CD8-positive, alpha-beta memory T cell (primary cell): ENCODE measurements around the gene GOT2. TPM values are rescaled to one million over a fixed set of nuclear protein-coding genes. Genes with fewer than 3 reads are reported as not detected.
"Not testable (repeated sequence)": the region's sequence is repeated elsewhere in the genome, so short reads cannot be mapped to it uniquely, and the experiment has no call there.

Experiments
- CTCF ChIA-PET: fragments of 350-600 bp; sonication (Branson Sonifier 250); formaldehyde crosslinking; loops from one replicate; lab custom pipeline; 2021; ENCODE audit warnings: antibody characterized with exemption; lab: Charles Lee
- POLR2A ChIA-PET: fragments of 350-600 bp; sonication (Branson Sonifier 250); formaldehyde crosslinking; loops from one replicate; lab custom pipeline; 2021; ENCODE audit warnings: antibody characterized with exemption; lab: Charles Lee
- DNase-seq, 5 donors: peaks; one replicate each; pipeline versions ENCODE4 v3.0.0 to v3.0.0-alpha.2; 2020 to 2022; ENCODE audit warnings: mixed read lengths in 1 of 5
- H3K27ac ChIP-seq: one replicate; pipeline ENCODE4 v1.7.0; 2013; ENCODE audit warnings: low read depth, mild to moderate bottlenecking, low read length, moderate library complexity
- H3K27me3 ChIP-seq: 2 replicates; pipeline ENCODE4 v1.7.0; 2013; ENCODE audit warnings: low read length, mild to moderate bottlenecking; ENCODE audit not compliant: insufficient read depth, poor library complexity, severe bottlenecking
- H3K36me3 ChIP-seq: 2 replicates; pipeline ENCODE4 v1.7.0; 2013; ENCODE audit warnings: mild to moderate bottlenecking, low read length, moderate library complexity; ENCODE audit not compliant: insufficient read depth
- H3K4me1 ChIP-seq: 2 replicates; pipeline ENCODE4 v1.7.0; 2013; ENCODE audit warnings: mild to moderate bottlenecking, low read length, moderate library complexity; ENCODE audit not compliant: insufficient read depth
- H3K4me3 ChIP-seq: 2 replicates; pipeline ENCODE4 v1.7.0; 2013; ENCODE audit warnings: mild to moderate bottlenecking, low read length
- H3K9me3 ChIP-seq: 2 replicates; pipeline ENCODE4 v1.7.0; 2013; ENCODE audit warnings: mild to moderate bottlenecking, low read length
- H3K27ac Mint-ChIP-seq, 8 donors: one replicate each; pipeline ENCODE4 v1.8.0; 2020 to 2021; ENCODE audit warnings: mixed read lengths in 8 of 8, mild to moderate bottlenecking in 6 of 8, inconsistent platforms in 3 of 8, moderate library complexity in 3 of 8
- H3K27me3 Mint-ChIP-seq, 2 donors: one replicate each; pipeline ENCODE4 v1.8.0; 2020 to 2021; ENCODE audit warnings: mixed read lengths in 2 of 2, mild to moderate bottlenecking in 1 of 2, moderate library complexity in 1 of 2
- H3K36me3 Mint-ChIP-seq, 3 donors: one replicate each; pipeline ENCODE4 v1.8.0; 2020 to 2021; ENCODE audit warnings: mixed read lengths in 3 of 3, inconsistent platforms in 1 of 3, mild to moderate bottlenecking in 1 of 3
- H3K4me1 Mint-ChIP-seq, 3 donors: one replicate each; pipeline ENCODE4 v1.8.0; 2020 to 2021; ENCODE audit warnings: mixed read lengths in 3 of 3, inconsistent platforms in 1 of 3, mild to moderate bottlenecking in 1 of 3
- H3K4me3 Mint-ChIP-seq, 7 donors: one replicate each; pipeline ENCODE4 v1.8.0; 2020 to 2021; ENCODE audit warnings: mixed read lengths in 7 of 7, mild to moderate bottlenecking in 6 of 7, moderate library complexity in 4 of 7, inconsistent platforms in 2 of 7
- H3K9me3 Mint-ChIP-seq, 5 donors: one replicate each; pipeline ENCODE4 v1.8.0; 2020 to 2022; ENCODE audit warnings: mixed read lengths in 5 of 5, mild to moderate bottlenecking in 3 of 5, moderate library complexity in 2 of 5, inconsistent platforms in 1 of 5
- polyA plus RNA-seq: library from polyadenylated mRNA; unstranded; fragments of 300-500 nt; fragmentation: Illumina TruSeq; gene quantifications from one replicate; pipeline ENCODE4 v1.2.3, GENCODE V29; 2021
- total RNA-seq, 2 experiments: library from RNA; stranded (reverse); gene quantifications; one replicate each; pipeline ENCODE4 v1.2.3, GENCODE V29; 2021

The GOT2 gene
- total and polyA plus RNA-seq, 3 experiments from 2014 or later: 81.1 to 151 (median 149) TPM

DNA sequence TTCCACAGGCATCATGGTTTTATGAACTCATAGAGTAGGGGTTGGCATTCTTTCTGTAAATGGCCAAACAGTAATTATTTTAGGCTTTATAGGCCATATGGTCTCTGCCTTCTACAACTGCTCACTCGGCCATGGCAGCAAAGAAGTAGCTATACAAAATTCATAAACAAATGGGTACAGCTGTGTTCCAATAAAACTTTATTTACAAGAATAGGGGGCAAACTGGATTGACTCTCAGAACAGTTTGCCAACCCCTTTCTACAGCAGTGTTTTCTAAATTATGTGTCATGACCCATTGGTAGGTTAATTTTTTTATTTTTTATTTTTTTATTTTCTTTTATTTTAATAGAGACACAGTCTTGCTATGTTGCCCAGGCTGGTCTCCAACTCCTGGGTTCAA, 20.4 kb downstream of the GOT2 start:
- Mint-ChIP-seq H3K9me3 (no peaks in the 10 kb centered on the region), H3K36me3 (peaks cover 4 to 76% (median 33%) of the 10 kb centered on the region in 3 donors), H3K27me3 (no peaks in the 10 kb centered on the region), H3K27ac (no peak overlapping the region), H3K4me1 (no peaks in the 10 kb centered on the region), H3K4me3 (no peak overlapping the region)
- no peaks in the 10 kb centered on the region for H3K9me3 ChIP-seq
- CTCF ChIA-PET: no interaction called here
- H3K27ac ChIP-seq: no peak overlapping the region
- no peaks in the 10 kb centered on the region for H3K4me1 ChIP-seq
- H3K4me3 ChIP-seq: no peak overlapping the region
- H3K36me3 ChIP-seq: peaks cover 27% of the 10 kb centered on the region
- POLR2A ChIA-PET: no interaction called here
- H3K27me3 ChIP-seq: no peaks in the 10 kb centered on the region
- no peak for DNase-seq

DNA sequence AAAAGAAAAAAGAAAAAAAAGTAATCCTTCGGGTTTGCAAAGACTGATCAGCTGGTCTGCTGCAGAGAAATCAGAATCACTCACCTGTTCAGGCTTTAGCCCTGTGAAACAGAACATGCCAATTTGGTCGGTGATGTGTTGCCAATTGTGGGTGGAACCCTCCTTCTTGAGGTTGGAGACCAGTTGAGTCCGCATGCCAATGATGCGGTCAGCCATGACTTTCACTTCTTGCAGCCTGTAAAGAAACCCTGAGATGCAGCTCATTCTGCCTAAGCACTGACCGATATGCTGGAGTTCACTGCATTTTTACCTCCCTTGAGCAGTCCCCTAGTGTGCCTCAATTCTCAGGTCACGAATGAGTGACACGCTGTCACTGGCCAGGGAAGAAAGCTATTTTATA, 24.8 kb downstream of the GOT2 start:
- ChIA-PET POLR2A (interaction anchor here (0.6 kb wide), 1 partner anchor 9 kb away, joined by 4 read pairs; no protein-coding TSS in a partner anchor), CTCF (no interaction called here)

GRCh38 chr16:58699151-58699550, 35.0 kb downstream of the GOT2 start:
- CTCF ChIA-PET: no interaction called here
- POLR2A ChIA-PET: no interaction called here
- peaks cover 0 to 4% (median 2%) of the 10 kb centered on the region in 3 donors for H3K4me1 Mint-ChIP-seq
- Histone ChIP-seq H3K27me3 (no peaks in the 10 kb centered on the region), H3K4me1 (no peaks in the 10 kb centered on the region), H3K36me3 (no peaks in the 10 kb centered on the region), H3K9me3 (no peaks in the 10 kb centered on the region), H3K27ac (no peak overlapping the region), H3K4me3 (no peak overlapping the region)
- peaks cover 0 to 4% (median 0%) of the 10 kb centered on the region in 3 donors for H3K36me3 Mint-ChIP-seq
- H3K4me3 Mint-ChIP-seq: no peak overlapping the region
- DNase-seq: no peak
- peak overlapping the region in 2 of 8 donors; percentile 22 to 29 for H3K27ac Mint-ChIP-seq
- peaks cover 0 to 3% of the 10 kb centered on the region in 2 donors for H3K27me3 Mint-ChIP-seq
- no peaks in the 10 kb centered on the region for H3K9me3 Mint-ChIP-seq

More for the DNA sequence above, 24.8 kb downstream of the GOT2 start:
- Histone ChIP-seq H3K27ac (no peak overlapping the region), H3K27me3 (no peaks in the 10 kb centered on the region), H3K4me1 (no peaks in the 10 kb centered on the region), H3K9me3 (no peaks in the 10 kb centered on the region), H3K36me3 (peaks cover 18% of the 10 kb centered on the region), H3K4me3 (no peak overlapping the region)
- peaks cover 16 to 66% (median 25%) of the 10 kb centered on the region in 3 donors for H3K36me3 Mint-ChIP-seq
- peak overlapping the region in 2 of 8 donors; percentile 20 to 35 for H3K27ac Mint-ChIP-seq
- no peak for DNase-seq
- H3K4me1 Mint-ChIP-seq: no peaks in the 10 kb centered on the region
- no peaks in the 10 kb centered on the region for H3K9me3 Mint-ChIP-seq
- H3K4me3 Mint-ChIP-seq: no peak overlapping the region
- no peaks in the 10 kb centered on the region for H3K27me3 Mint-ChIP-seq

DNA sequence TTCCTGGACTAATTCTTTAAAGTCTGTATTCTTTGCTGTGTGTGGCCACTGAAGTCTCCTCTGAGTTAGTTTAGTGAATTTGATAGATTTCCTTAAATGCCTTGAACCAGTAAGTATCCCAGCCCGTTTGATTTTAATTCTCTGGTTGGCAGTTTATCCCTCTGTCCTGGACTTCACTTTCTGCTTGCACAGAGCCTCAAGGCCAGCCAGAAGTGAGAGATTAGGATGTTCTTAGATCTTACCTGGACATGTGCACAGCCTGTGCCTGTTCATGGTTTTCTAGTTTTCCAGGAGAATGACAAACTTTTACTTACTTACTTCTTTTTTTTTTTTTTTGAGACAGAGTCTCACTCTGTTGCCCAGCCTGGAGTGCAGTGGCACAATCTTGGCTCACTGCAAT, 38.7 kb downstream of the GOT2 start:
- ChIA-PET POLR2A (no interaction called here), CTCF (interaction anchor here (1.7 kb wide), 1 partner anchor 13 kb away, joined by 3 read pairs; no protein-coding TSS in a partner anchor)
- no peaks in the 10 kb centered on the region for H3K36me3 ChIP-seq
- Mint-ChIP-seq H3K4me1 (peaks cover 0 to 4% (median 2%) of the 10 kb centered on the region in 3 donors), H3K9me3 (peaks cover 0 to 4% (median 3%) of the 10 kb centered on the region in 5 donors), H3K27ac (no peak overlapping the region), H3K27me3 (peaks cover 5 to 10% of the 10 kb centered on the region in 2 donors), H3K36me3 (peaks cover 0 to 16% (median 3%) of the 10 kb centered on the region in 3 donors), H3K4me3 (no peak overlapping the region)
- no peaks in the 10 kb centered on the region for H3K9me3 ChIP-seq
- no peaks in the 10 kb centered on the region for H3K27me3 ChIP-seq
- no peaks in the 10 kb centered on the region for H3K4me1 ChIP-seq
- no peak for DNase-seq
- H3K27ac ChIP-seq: no peak overlapping the region
- H3K4me3 ChIP-seq: no peak overlapping the region

GRCh38 chr16:58692450-58692849, 41.7 kb downstream of the GOT2 start:
- no peaks in the 10 kb centered on the region for H3K4me1 ChIP-seq
- no peak overlapping the region for H3K27ac ChIP-seq
- CTCF ChIA-PET: no interaction called here
- no peaks in the 10 kb centered on the region for H3K36me3 ChIP-seq
- DNase-seq: no peak
- peaks cover 7 to 11% of the 10 kb centered on the region in 2 donors for H3K27me3 Mint-ChIP-seq
- no peaks in the 10 kb centered on the region for H3K4me1 Mint-ChIP-seq
- no peak overlapping the region for H3K4me3 Mint-ChIP-seq
- no peaks in the 10 kb centered on the region for H3K27me3 ChIP-seq
- H3K4me3 ChIP-seq: no peak overlapping the region
- no peaks in the 10 kb centered on the region for H3K9me3 ChIP-seq
- peaks cover 0 to 4% (median 3%) of the 10 kb centered on the region in 5 donors for H3K9me3 Mint-ChIP-seq
- H3K36me3 Mint-ChIP-seq: peaks cover 0 to 16% (median 3%) of the 10 kb centered on the region in 3 donors
- H3K27ac Mint-ChIP-seq: no peak overlapping the region
- POLR2A ChIA-PET: no interaction called here

GRCh38 chr16:58686985-58687706, 47.0 kb downstream of the GOT2 start:
- H3K36me3 Mint-ChIP-seq, H3K9me3 Mint-ChIP-seq, H3K4me3 ChIP-seq, CTCF ChIA-PET, POLR2A ChIA-PET, H3K27me3 ChIP-seq, H3K36me3 ChIP-seq, H3K9me3 ChIP-seq, H3K27ac ChIP-seq, DNase-seq, H3K27ac Mint-ChIP-seq: not testable (repeated sequence)
- Mint-ChIP-seq H3K4me1 (peaks cover 16 to 19% (median 17%) of the 10 kb centered on the region in 3 donors), H3K4me3 (peak overlapping the region in 1 of 7 donors; percentile 65), H3K27me3 (peaks cover 7 to 11% of the 10 kb centered on the region in 2 donors)
- H3K4me1 ChIP-seq: peaks cover 18% of the 10 kb centered on the region

GRCh38 chr16:58685084-58685449, 49.0 kb downstream of the GOT2 start:
- Histone ChIP-seq H3K9me3 (no peaks in the 10 kb centered on the region), H3K27me3 (no peaks in the 10 kb centered on the region), H3K36me3 (no peaks in the 10 kb centered on the region), H3K4me3 (peak overlapping the region; percentile 80), H3K4me1 (peaks cover 18% of the 10 kb centered on the region), H3K27ac (no peak overlapping the region)
- Mint-ChIP-seq H3K4me3 (peak overlapping the region; percentile 85 to 97 (median 93)), H3K27me3 (peaks cover 0 to 6% of the 10 kb centered on the region in 2 donors), H3K9me3 (no peaks in the 10 kb centered on the region), H3K36me3 (peaks cover 0 to 8% (median 4%) of the 10 kb centered on the region in 3 donors), H3K27ac (peak overlapping the region in 4 of 8 donors; percentile 17 to 92 (median 48)), H3K4me1 (peaks cover 18 to 26% (median 26%) of the 10 kb centered on the region in 3 donors)
- ChIA-PET POLR2A (interaction anchor here (1.1 kb wide), 1 partner anchor 56 kb away, joined by 4 read pairs; no protein-coding TSS in a partner anchor), CTCF (interaction anchor here (0.9 kb wide), 1 partner anchor 71 kb away, joined by 6 read pairs; no protein-coding TSS in a partner anchor)
- DNase-seq: no peak
